ENCODE results near the gene PRM1. TPM values are rescaled to one million over a fixed set of nuclear protein-coding genes. Genes with fewer than 3 reads are reported as not detected.

The PRM1 gene
- total and polyA plus RNA-seq, 2 of the 13 experiments (the other 11 are each of a cell fraction or from before 2014, with no cell fraction given), result not detected

- TF ChIP-seq ZBTB49 (CRISPR knock-in tag; IDR thresholded peaks at IDR 0.05; ENCODE audit: borderline replicate concordance), result 0 out of 2 replicates have a peak, but pooled peaks have one; percentile 59
- TF ChIP-seq PHF20 (CRISPR knock-in tag; IDR thresholded peaks at IDR 0.05), result no peak
- no peak for TF ChIP-seq ZNF598 (CRISPR knock-in tag; IDR thresholded peaks at IDR 0.05; ENCODE audit: borderline replicate concordance)
- TF ChIP-seq ZNF382 (CRISPR knock-in tag; IDR thresholded peaks at IDR 0.05; ENCODE audit: borderline replicate concordance), result no peak
- no peak for TF ChIP-seq ZNF274 (CRISPR knock-in tag; IDR thresholded peaks at IDR 0.05)
- no peak for TF ChIP-seq ZNF280D (CRISPR knock-in tag; IDR thresholded peaks at IDR 0.05)
- no peak for TF ChIP-seq ZFP82 (CRISPR knock-in tag; IDR thresholded peaks at IDR 0.05; ENCODE audit: borderline replicate concordance)
- TF ChIP-seq ZNF782 (CRISPR knock-in tag; IDR thresholded peaks at IDR 0.05; ENCODE audit: borderline replicate concordance), result no peak
- no peak for TF ChIP-seq NFKB2 (CRISPR knock-in tag; IDR thresholded peaks at IDR 0.05; ENCODE audit: borderline replicate concordance)
- no peak for TF ChIP-seq ZNF674 (CRISPR knock-in tag; IDR thresholded peaks at IDR 0.05; ENCODE audit: low read depth)
- no peak for TF ChIP-seq ZNF770 (CRISPR knock-in tag; IDR thresholded peaks at IDR 0.05)
- no peak for TF ChIP-seq RCOR2 (CRISPR knock-in tag; IDR thresholded peaks at IDR 0.05)
- TF ChIP-seq, protein P1, sequence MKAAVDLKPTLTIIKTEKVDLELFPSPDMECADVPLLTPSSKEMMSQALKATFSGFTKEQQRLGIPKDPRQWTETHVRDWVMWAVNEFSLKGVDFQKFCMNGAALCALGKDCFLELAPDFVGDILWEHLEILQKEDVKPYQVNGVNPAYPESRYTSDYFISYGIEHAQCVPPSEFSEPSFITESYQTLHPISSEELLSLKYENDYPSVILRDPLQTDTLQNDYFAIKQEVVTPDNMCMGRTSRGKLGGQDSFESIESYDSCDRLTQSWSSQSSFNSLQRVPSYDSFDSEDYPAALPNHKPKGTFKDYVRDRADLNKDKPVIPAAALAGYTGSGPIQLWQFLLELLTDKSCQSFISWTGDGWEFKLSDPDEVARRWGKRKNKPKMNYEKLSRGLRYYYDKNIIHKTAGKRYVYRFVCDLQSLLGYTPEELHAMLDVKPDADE (CRISPR knock-in tag; IDR thresholded peaks at IDR 0.05), result no peak
- TF ChIP-seq EED (CRISPR knock-in tag; IDR thresholded peaks at IDR 0.05), result 0 out of 2 replicates have a peak, but pooled peaks have one; percentile 40
- TF ChIP-seq, protein P2, sequence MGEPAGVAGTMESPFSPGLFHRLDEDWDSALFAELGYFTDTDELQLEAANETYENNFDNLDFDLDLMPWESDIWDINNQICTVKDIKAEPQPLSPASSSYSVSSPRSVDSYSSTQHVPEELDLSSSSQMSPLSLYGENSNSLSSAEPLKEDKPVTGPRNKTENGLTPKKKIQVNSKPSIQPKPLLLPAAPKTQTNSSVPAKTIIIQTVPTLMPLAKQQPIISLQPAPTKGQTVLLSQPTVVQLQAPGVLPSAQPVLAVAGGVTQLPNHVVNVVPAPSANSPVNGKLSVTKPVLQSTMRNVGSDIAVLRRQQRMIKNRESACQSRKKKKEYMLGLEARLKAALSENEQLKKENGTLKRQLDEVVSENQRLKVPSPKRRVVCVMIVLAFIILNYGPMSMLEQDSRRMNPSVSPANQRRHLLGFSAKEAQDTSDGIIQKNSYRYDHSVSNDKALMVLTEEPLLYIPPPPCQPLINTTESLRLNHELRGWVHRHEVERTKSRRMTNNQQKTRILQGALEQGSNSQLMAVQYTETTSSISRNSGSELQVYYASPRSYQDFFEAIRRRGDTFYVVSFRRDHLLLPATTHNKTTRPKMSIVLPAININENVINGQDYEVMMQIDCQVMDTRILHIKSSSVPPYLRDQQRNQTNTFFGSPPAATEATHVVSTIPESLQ (CRISPR knock-in tag; conservative IDR thresholded peaks at IDR 0.05), result no peak
- no peak for TF ChIP-seq E2F5 (CRISPR knock-in tag; conservative IDR thresholded peaks at IDR 0.05)
- TF ChIP-seq NONO (IDR thresholded peaks at IDR 0.05), result no peak
- TF ChIP-seq NONO (CRISPR knock-in tag; conservative IDR thresholded peaks at IDR 0.05), result no peak
- no peak for TF ChIP-seq CEBPB (IDR thresholded peaks at IDR 0.05; ENCODE audit: borderline replicate concordance, low read depth, low read length)
Observed at GRCh38 chr16:11271610-11272009, 9.5 kb downstream of the PRM1 start (continued).
